ENCODE data around the gene CDH13. TPM values are rescaled to one million over a fixed set of nuclear protein-coding genes. Genes with fewer than 3 reads are reported as not detected.

Gene CDH13
- total RNA-seq, 1 donor from 2014 or later, result 45.1 TPM

- peaks cover 4% of the 10 kb centered on the region for H3K27me3 Mint-ChIP-seq (ENCODE audit: low read depth)
- TF ChIP-seq CTCF (IDR thresholded peaks at IDR 0.05), result peak; percentile 80
- H3K27ac Mint-ChIP-seq (ENCODE audit: unreplicated experiment), result no peak overlapping the region
- no peak for DNase-seq (ENCODE audit: low spot score)
- no peaks in the 10 kb centered on the region for H3K9me3 Mint-ChIP-seq (ENCODE audit: low read depth)
- peaks cover 3% of the 10 kb centered on the region for H3K4me1 Mint-ChIP-seq (ENCODE audit: low read depth)
- no peak overlapping the region for H3K4me3 Mint-ChIP-seq (ENCODE audit: unreplicated experiment)
- no peaks in the 10 kb centered on the region for H3K36me3 Mint-ChIP-seq (ENCODE audit: low read depth)
Measured at GRCh38 chr16:83113317-83113716, 486.5 kb downstream of the CDH13 start.

- DNase-seq (ENCODE audit: low spot score), result no peak
- TF ChIP-seq CTCF (IDR thresholded peaks at IDR 0.05), result no peak
- H3K27me3 Mint-ChIP-seq (ENCODE audit: low read depth), result peaks cover 4% of the 10 kb centered on the region
- H3K9me3 Mint-ChIP-seq (ENCODE audit: low read depth), result no peaks in the 10 kb centered on the region
- H3K27ac Mint-ChIP-seq (ENCODE audit: unreplicated experiment), result no peak overlapping the region
- peaks cover 3% of the 10 kb centered on the region for H3K4me1 Mint-ChIP-seq (ENCODE audit: low read depth)
- no peaks in the 10 kb centered on the region for H3K36me3 Mint-ChIP-seq (ENCODE audit: low read depth)
- H3K4me3 Mint-ChIP-seq (ENCODE audit: unreplicated experiment), result no peak overlapping the region
Measured at GRCh38 chr16:83113811-83114210, 487.0 kb downstream of the CDH13 start.

GRCh38 chr16:83115491-83116232, 488.9 kb downstream of the CDH13 start:
- DNase-seq (ENCODE audit: low spot score), result no peak
- peaks cover 3% of the 10 kb centered on the region for H3K4me1 Mint-ChIP-seq (ENCODE audit: low read depth)
- no peak overlapping the region for H3K27ac Mint-ChIP-seq (ENCODE audit: unreplicated experiment)
- H3K9me3 Mint-ChIP-seq (ENCODE audit: low read depth), result no peaks in the 10 kb centered on the region
- H3K4me3 Mint-ChIP-seq (ENCODE audit: unreplicated experiment), result no peak overlapping the region
- peaks cover 4% of the 10 kb centered on the region for H3K27me3 Mint-ChIP-seq (ENCODE audit: low read depth)
- TF ChIP-seq CTCF (IDR thresholded peaks at IDR 0.05), result no peak
- no peaks in the 10 kb centered on the region for H3K36me3 Mint-ChIP-seq (ENCODE audit: low read depth)

GRCh38 chr16:83116274-83116892, 489.6 kb downstream of the CDH13 start:
- H3K4me1 Mint-ChIP-seq (ENCODE audit: low read depth), result peaks cover 3% of the 10 kb centered on the region
- no peak for DNase-seq (ENCODE audit: low spot score)
- H3K4me3 Mint-ChIP-seq (ENCODE audit: unreplicated experiment), result no peak overlapping the region
- TF ChIP-seq CTCF (IDR thresholded peaks at IDR 0.05), result no peak
- peaks cover 4% of the 10 kb centered on the region for H3K27me3 Mint-ChIP-seq (ENCODE audit: low read depth)
- no peak overlapping the region for H3K27ac Mint-ChIP-seq (ENCODE audit: unreplicated experiment)
- no peaks in the 10 kb centered on the region for H3K36me3 Mint-ChIP-seq (ENCODE audit: low read depth)
- no peaks in the 10 kb centered on the region for H3K9me3 Mint-ChIP-seq (ENCODE audit: low read depth)

GRCh38 chr16:83117810-83118209, 491.0 kb downstream of the CDH13 start:
- no peaks in the 10 kb centered on the region for H3K9me3 Mint-ChIP-seq (ENCODE audit: low read depth)
- no peak for TF ChIP-seq CTCF (IDR thresholded peaks at IDR 0.05)
- H3K36me3 Mint-ChIP-seq (ENCODE audit: low read depth), result no peaks in the 10 kb centered on the region
- no peak for DNase-seq (ENCODE audit: low spot score)
- peaks cover 3% of the 10 kb centered on the region for H3K4me1 Mint-ChIP-seq (ENCODE audit: low read depth)
- no peak overlapping the region for H3K27ac Mint-ChIP-seq (ENCODE audit: unreplicated experiment)
- H3K4me3 Mint-ChIP-seq (ENCODE audit: unreplicated experiment), result no peak overlapping the region
- peaks cover 4% of the 10 kb centered on the region for H3K27me3 Mint-ChIP-seq (ENCODE audit: low read depth)
